ENCODE measurements around the gene DHX30.
"Not testable (repeated sequence)": the region's sequence is repeated elsewhere in the genome, so short reads cannot be mapped to it uniquely, and the experiment has no call there.

DHX30 gene

GRCh38 chr3:47824541-47825473, 21.9 kb downstream of the DHX30 start:
- Histone ChIP-seq H3K27ac (ENCODE audit: low read length) (peak overlapping the region; percentile 91), H3K9ac (ENCODE audit: low read depth, low read length) (peak overlapping the region; percentile 96), H3K9me3 (ENCODE audit: insufficient read depth, low read depth, low read length) (no peaks in the 10 kb centered on the region), H3K4me1 (ENCODE audit: insufficient read depth, low read length) (peaks cover 7% of the 10 kb centered on the region; the same call in 1 of the 2 replicates), H3K36me3 (ENCODE audit: insufficient read depth, low read depth, low read length) (peaks cover 46% of the 10 kb centered on the region), H3K27me3 (ENCODE audit: insufficient read depth, low read length) (no peaks in the 10 kb centered on the region), H3K4me3 (ENCODE audit: low read length) (peak overlapping the region; percentile 99)

GRCh38 chr3:47825590-47825989, 22.7 kb downstream of the DHX30 start:
- Histone ChIP-seq H3K4me1 (ENCODE audit: insufficient read depth, low read length) (peaks cover 7% of the 10 kb centered on the region; the same call in 1 of the 2 replicates), H3K4me3 (ENCODE audit: low read length) (peak overlapping the region; percentile 99), H3K27ac (ENCODE audit: low read length) (peak overlapping the region; percentile 91), H3K9ac (ENCODE audit: low read depth, low read length) (peak overlapping the region; percentile 96), H3K9me3 (ENCODE audit: insufficient read depth, low read depth, low read length) (no peaks in the 10 kb centered on the region), H3K36me3 (ENCODE audit: insufficient read depth, low read depth, low read length) (peaks cover 52% of the 10 kb centered on the region), H3K27me3 (ENCODE audit: insufficient read depth, low read length) (no peaks in the 10 kb centered on the region)

- H3K4me1 ChIP-seq (ENCODE audit: insufficient read depth, low read length); H3K27me3 ChIP-seq (ENCODE audit: insufficient read depth, low read length); H3K27ac ChIP-seq (ENCODE audit: low read length); H3K4me3 ChIP-seq (ENCODE audit: low read length); H3K9me3 ChIP-seq (ENCODE audit: insufficient read depth, low read depth, low read length); H3K9ac ChIP-seq (ENCODE audit: low read depth, low read length): not testable (repeated sequence)
- peaks cover 82% of the 10 kb centered on the region for H3K36me3 ChIP-seq (ENCODE audit: insufficient read depth, low read depth, low read length)
Measured at GRCh38 chr3:47829482-47829881, 26.5 kb downstream of the DHX30 start.

GRCh38 chr3:47836986-47837385, 34.0 kb downstream of the DHX30 start:
- no peaks in the 10 kb centered on the region for H3K27me3 ChIP-seq (ENCODE audit: insufficient read depth, low read length)
- no peak overlapping the region for H3K4me3 ChIP-seq (ENCODE audit: low read length)
- H3K9ac ChIP-seq (ENCODE audit: low read depth, low read length), result no peak overlapping the region
- H3K9me3 ChIP-seq (ENCODE audit: insufficient read depth, low read depth, low read length), result no peaks in the 10 kb centered on the region
- H3K27ac ChIP-seq (ENCODE audit: low read length), result no peak overlapping the region
- H3K4me1 ChIP-seq (ENCODE audit: insufficient read depth, low read length), result peaks cover 17% of the 10 kb centered on the region
- H3K36me3 ChIP-seq (ENCODE audit: insufficient read depth, low read depth, low read length), result peaks cover 91% of the 10 kb centered on the region

- H3K27me3 ChIP-seq (ENCODE audit: insufficient read depth, low read length), result no peaks in the 10 kb centered on the region
- peaks cover 27% of the 10 kb centered on the region for H3K4me1 ChIP-seq (ENCODE audit: insufficient read depth, low read length)
- H3K9me3 ChIP-seq (ENCODE audit: insufficient read depth, low read depth, low read length), result no peaks in the 10 kb centered on the region
- H3K36me3 ChIP-seq (ENCODE audit: insufficient read depth, low read depth, low read length), result peaks cover 89% of the 10 kb centered on the region
- no peak overlapping the region for H3K4me3 ChIP-seq (ENCODE audit: low read length)
- no peak overlapping the region for H3K9ac ChIP-seq (ENCODE audit: low read depth, low read length)
- H3K27ac ChIP-seq (ENCODE audit: low read length), result no peak overlapping the region
Measured at GRCh38 chr3:47838503-47838902, 35.6 kb downstream of the DHX30 start.

- peaks cover 94% of the 10 kb centered on the region for H3K36me3 ChIP-seq (ENCODE audit: insufficient read depth, low read depth, low read length)
- H3K4me3 ChIP-seq (ENCODE audit: low read length), result peak overlapping the region; percentile 57; the same call in 1 of the 2 replicates
- H3K9ac ChIP-seq (ENCODE audit: low read depth, low read length), result peak overlapping the region; percentile 12; the same call in 1 of the 2 replicates
Measured at GRCh38 chr3:47841786-47842349, 38.9 kb downstream of the DHX30 start.

GRCh38 chr3:47846186-47846879, 43.4 kb downstream of the DHX30 start:
- peaks cover 15% of the 10 kb centered on the region for H3K4me1 ChIP-seq (ENCODE audit: insufficient read depth, low read length)
- no peak overlapping the region for H3K4me3 ChIP-seq (ENCODE audit: low read length)
- peaks cover 95% of the 10 kb centered on the region for H3K36me3 ChIP-seq (ENCODE audit: insufficient read depth, low read depth, low read length)
- no peak overlapping the region for H3K9ac ChIP-seq (ENCODE audit: low read depth, low read length)
- H3K27ac ChIP-seq (ENCODE audit: low read length), result no peak overlapping the region
- H3K27me3 ChIP-seq (ENCODE audit: insufficient read depth, low read length), result no peaks in the 10 kb centered on the region
- no peaks in the 10 kb centered on the region for H3K9me3 ChIP-seq (ENCODE audit: insufficient read depth, low read depth, low read length)

More at GRCh38 chr3:47841786-47842349, 38.9 kb downstream of the DHX30 start:
- H3K4me1 ChIP-seq (ENCODE audit: insufficient read depth, low read length), result peaks cover 27% of the 10 kb centered on the region
- H3K9me3 ChIP-seq (ENCODE audit: insufficient read depth, low read depth, low read length), result no peaks in the 10 kb centered on the region
- H3K27me3 ChIP-seq (ENCODE audit: insufficient read depth, low read length), result no peaks in the 10 kb centered on the region
- H3K27ac ChIP-seq (ENCODE audit: low read length), result no peak overlapping the region

GRCh38 chr3:47846880-47847248, 43.9 kb downstream of the DHX30 start:
- Histone ChIP-seq H3K27me3 (ENCODE audit: insufficient read depth, low read length) (no peaks in the 10 kb centered on the region), H3K4me3 (ENCODE audit: low read length) (no peak overlapping the region), H3K4me1 (ENCODE audit: insufficient read depth, low read length) (peaks cover 10% of the 10 kb centered on the region), H3K27ac (ENCODE audit: low read length) (no peak overlapping the region), H3K9me3 (ENCODE audit: insufficient read depth, low read depth, low read length) (no peaks in the 10 kb centered on the region), H3K9ac (ENCODE audit: low read depth, low read length) (no peak overlapping the region), H3K36me3 (ENCODE audit: insufficient read depth, low read depth, low read length) (peaks cover 93% of the 10 kb centered on the region)

- Histone ChIP-seq H3K36me3 (ENCODE audit: insufficient read depth, low read depth, low read length) (peaks cover 92% of the 10 kb centered on the region), H3K4me3 (ENCODE audit: low read length) (no peak overlapping the region), H3K27ac (ENCODE audit: low read length) (no peak overlapping the region)
Measured at GRCh38 chr3:47847260-47847659, 44.3 kb downstream of the DHX30 start.

GRCh38 chr3:47847801-47848518, 45.0 kb downstream of the DHX30 start:
- Histone ChIP-seq H3K27ac (ENCODE audit: low read length) (no peak overlapping the region), H3K9ac (ENCODE audit: low read depth, low read length) (no peak overlapping the region), H3K4me3 (ENCODE audit: low read length) (no peak overlapping the region), H3K4me1 (ENCODE audit: insufficient read depth, low read length) (peaks cover under 1% of the 10 kb centered on the region), H3K36me3 (ENCODE audit: insufficient read depth, low read depth, low read length) (peaks cover 92% of the 10 kb centered on the region), H3K27me3 (ENCODE audit: insufficient read depth, low read length) (no peaks in the 10 kb centered on the region), H3K9me3 (ENCODE audit: insufficient read depth, low read depth, low read length) (no peaks in the 10 kb centered on the region)

More at GRCh38 chr3:47847260-47847659, 44.3 kb downstream of the DHX30 start:
- peaks cover 8% of the 10 kb centered on the region for H3K4me1 ChIP-seq (ENCODE audit: insufficient read depth, low read length)
- H3K9ac ChIP-seq (ENCODE audit: low read depth, low read length), result no peak overlapping the region
- no peaks in the 10 kb centered on the region for H3K27me3 ChIP-seq (ENCODE audit: insufficient read depth, low read length)
- H3K9me3 ChIP-seq (ENCODE audit: insufficient read depth, low read depth, low read length), result no peaks in the 10 kb centered on the region

- Histone ChIP-seq H3K9me3 (ENCODE audit: insufficient read depth, low read depth, low read length) (no peaks in the 10 kb centered on the region), H3K27ac (ENCODE audit: low read length) (no peak overlapping the region), H3K4me3 (ENCODE audit: low read length) (no peak overlapping the region), H3K4me1 (ENCODE audit: insufficient read depth, low read length) (no peaks in the 10 kb centered on the region), H3K27me3 (ENCODE audit: insufficient read depth, low read length) (no peaks in the 10 kb centered on the region), H3K9ac (ENCODE audit: low read depth, low read length) (no peak overlapping the region), H3K36me3 (ENCODE audit: insufficient read depth, low read depth, low read length) (peaks cover 88% of the 10 kb centered on the region)
Measured at GRCh38 chr3:47848599-47849117, 45.7 kb downstream of the DHX30 start.

Measured in iPS-20b (cell line).